HepG2 (cell line): Measurements from ENCODE around the gene ZNF546. TPM values are rescaled to one million over a fixed set of nuclear protein-coding genes. Genes with fewer than 3 reads are reported as not detected.

Experiments
- AKAP8 ChIP-seq: sonication (generic); formaldehyde crosslinking; IDR thresholded peaks from 2 replicates; pipeline ENCODE4 v1.5.1; 2020; ENCODE audit warnings: mild to moderate bottlenecking, missing genetic modification reagents
- BHLHE40 ChIP-seq: IDR thresholded peaks from 2 replicates; pipeline ENCODE4 v1.6.1; 2011; ENCODE audit warnings: low read length, improper control_type of control experiment
- EED ChIP-seq: sonication (generic); formaldehyde crosslinking; IDR thresholded peaks from 2 replicates; pipeline ENCODE4 v1.5.0; 2020; ENCODE audit warnings: mild to moderate bottlenecking, missing genetic modification reagents
- ELF3 ChIP-seq: IDR thresholded peaks from 2 replicates; pipeline ENCODE4 v1.6.1; 2016; ENCODE audit warnings: missing genetic modification reagents, missing compliant biosample characterization
- GATA4 ChIP-seq: sonication (generic); IDR thresholded peaks from 2 replicates; pipeline ENCODE4 v1.6.1; 2016; ENCODE audit warnings: antibody characterized with exemption, low read depth, borderline replicate concordance
- JUND ChIP-seq: sonication (generic); formaldehyde crosslinking; IDR thresholded peaks from 2 replicates; pipeline ENCODE4 v1.8.0; 2022; ENCODE audit warnings: mild to moderate bottlenecking, missing genetic modification reagents
- MBD4 ChIP-seq: IDR thresholded peaks from 2 replicates; pipeline ENCODE4 v1.6.1; 2012; ENCODE audit warnings: low read length, inconsistent platforms, borderline replicate concordance
- MBNL3 ChIP-seq: fragments of 250-450 bp; sonication (Bioruptor Pico); conservative IDR thresholded peaks from 2 replicates; pipeline ENCODE4 v1.8.0; 2022; ENCODE audit warnings: mild to moderate bottlenecking, inconsistent platforms
- NCOA2 ChIP-seq: sonication (generic); formaldehyde crosslinking; IDR thresholded peaks from 2 replicates; pipeline ENCODE4 v1.8.0; 2022; ENCODE audit warnings: inconsistent platforms
- PLRG1 ChIP-seq: fragments of 450-650 bp; conservative IDR thresholded peaks from 2 replicates; pipeline ENCODE4 v1.6.1; 2016
- PRMT3 ChIP-seq: sonication (generic); formaldehyde crosslinking; IDR thresholded peaks from 2 replicates; pipeline ENCODE4 v1.8.1; 2022; ENCODE audit warnings: low read depth, mild to moderate bottlenecking, moderate library complexity, missing genetic modification reagents, borderline replicate concordance
- RELA ChIP-seq: sonication (generic); formaldehyde crosslinking; IDR thresholded peaks from 2 replicates; pipeline ENCODE4 v1.4.0; 2020; ENCODE audit warnings: missing genetic modification reagents
- REXO4 ChIP-seq: sonication (generic); formaldehyde crosslinking; IDR thresholded peaks from 2 replicates; pipeline ENCODE4 v1.8.0; 2022; ENCODE audit warnings: missing genetic modification reagents, mild to moderate bottlenecking, borderline replicate concordance
- TCF7 ChIP-seq: sonication (generic); IDR thresholded peaks from 2 replicates; pipeline ENCODE4 v1.6.1; 2016; ENCODE audit warnings: antibody characterized with exemption, low read depth
- ZNF124 ChIP-seq: sonication (generic); formaldehyde crosslinking; IDR thresholded peaks from 2 replicates; pipeline ENCODE4 v1.4.0; 2020; ENCODE audit warnings: missing genetic modification reagents
- ZNF33B ChIP-seq: sonication (generic); formaldehyde crosslinking; IDR thresholded peaks from 2 replicates; pipeline ENCODE4 v1.5.1; 2020; ENCODE audit warnings: mild to moderate bottlenecking, missing genetic modification reagents
- ZNF772 ChIP-seq: sonication (generic); formaldehyde crosslinking; IDR thresholded peaks from 2 replicates; pipeline ENCODE4 v1.5.0; 2020; ENCODE audit warnings: mild to moderate bottlenecking, missing genetic modification reagents
- ZNF780A ChIP-seq: sonication (generic); formaldehyde crosslinking; IDR thresholded peaks from 2 replicates; pipeline ENCODE4 v1.8.0; 2022; ENCODE audit warnings: mild to moderate bottlenecking, missing genetic modification reagents, moderate library complexity
- ZNF879 ChIP-seq: sonication (generic); formaldehyde crosslinking; IDR thresholded peaks from 2 replicates; pipeline ENCODE4 v1.8.1; 2023; ENCODE audit warnings: missing genetic modification reagents
- polyA plus RNA-seq, 8 experiments: library from polyadenylated mRNA; depleted of rRNA in 3 of 8; stranded (reverse) in 7 of 8; unstranded in 1 of 8; fragments of >200 nt; fragmentation: Illumina TruSeq in 4 of 8; extraction: Trizol in 4 of 8; gene quantifications; 2 replicates each; pipeline versions ENCODE4 v1.2.1 to v1.2.3, GENCODE V29; 2011 to 2016; ENCODE audit warnings: low read depth in 4 of 8, missing spikeins in 1 of 8, mixed read lengths in 1 of 8; ENCODE audit not compliant: insufficient read depth in 1 of 8
- total RNA-seq, 5 experiments: library from RNA; depleted of rRNA; stranded (reverse); fragments of >200 nt; fragmentation: Illumina TruSeq; extraction: Trizol; gene quantifications; 2 replicates each; pipeline ENCODE4 v1.2.3, GENCODE V29; 2016; ENCODE audit warnings: low read depth in 1 of 5
- TF ChIP-seq, protein P1 (sequence below): sonication (generic); formaldehyde crosslinking; IDR thresholded peaks from 2 replicates; pipeline ENCODE4 v1.8.1; 2022; ENCODE audit warnings: low read depth, mild to moderate bottlenecking, missing genetic modification reagents
- TF ChIP-seq, protein P2 (sequence below): sonication (generic); formaldehyde crosslinking; IDR thresholded peaks from 2 replicates; pipeline ENCODE4 v1.9.0; 2021; ENCODE audit warnings: mild to moderate bottlenecking, missing genetic modification reagents
- TF ChIP-seq, protein P3 (sequence below): sonication (generic); formaldehyde crosslinking; IDR thresholded peaks from 2 replicates; pipeline ENCODE4 v1.8.1; 2023; ENCODE audit warnings: mild to moderate bottlenecking, inconsistent platforms, moderate library complexity, missing genetic modification reagents, borderline replicate concordance

Gene ZNF546
- total and polyA plus RNA-seq, 2 of the 13 experiments (the other 11 are each of a cell fraction or from before 2014, with no cell fraction given), result 2.2 to 4.1 TPM

DNA sequence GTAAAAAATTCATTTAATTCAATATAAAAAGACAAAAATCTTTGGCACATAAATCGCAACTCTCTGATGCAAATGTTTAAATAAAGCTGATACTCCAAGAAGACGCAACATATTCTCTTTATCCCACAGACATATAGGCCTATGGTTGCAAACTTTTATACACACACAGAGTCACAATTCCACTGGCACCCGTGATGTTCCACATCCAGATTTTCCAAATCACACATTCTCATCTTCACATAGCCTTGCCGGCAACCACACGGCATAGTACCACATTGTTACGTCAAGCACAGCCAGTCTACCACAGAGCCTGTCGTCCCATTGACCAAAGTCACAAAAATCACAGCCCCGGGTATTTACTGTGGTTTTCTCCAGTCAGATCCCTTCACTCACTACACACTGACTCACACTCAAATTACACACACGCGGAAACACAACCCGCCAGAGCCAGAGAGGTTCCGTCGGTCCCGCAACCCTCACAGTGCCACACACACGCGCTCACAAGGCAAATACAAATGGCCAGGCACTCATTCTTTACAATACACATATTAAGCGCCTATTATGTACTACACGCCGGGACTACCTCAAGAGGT is 546 bp upstream of the ZNF546 start (continued):
- TF ChIP-seq, protein P1, sequence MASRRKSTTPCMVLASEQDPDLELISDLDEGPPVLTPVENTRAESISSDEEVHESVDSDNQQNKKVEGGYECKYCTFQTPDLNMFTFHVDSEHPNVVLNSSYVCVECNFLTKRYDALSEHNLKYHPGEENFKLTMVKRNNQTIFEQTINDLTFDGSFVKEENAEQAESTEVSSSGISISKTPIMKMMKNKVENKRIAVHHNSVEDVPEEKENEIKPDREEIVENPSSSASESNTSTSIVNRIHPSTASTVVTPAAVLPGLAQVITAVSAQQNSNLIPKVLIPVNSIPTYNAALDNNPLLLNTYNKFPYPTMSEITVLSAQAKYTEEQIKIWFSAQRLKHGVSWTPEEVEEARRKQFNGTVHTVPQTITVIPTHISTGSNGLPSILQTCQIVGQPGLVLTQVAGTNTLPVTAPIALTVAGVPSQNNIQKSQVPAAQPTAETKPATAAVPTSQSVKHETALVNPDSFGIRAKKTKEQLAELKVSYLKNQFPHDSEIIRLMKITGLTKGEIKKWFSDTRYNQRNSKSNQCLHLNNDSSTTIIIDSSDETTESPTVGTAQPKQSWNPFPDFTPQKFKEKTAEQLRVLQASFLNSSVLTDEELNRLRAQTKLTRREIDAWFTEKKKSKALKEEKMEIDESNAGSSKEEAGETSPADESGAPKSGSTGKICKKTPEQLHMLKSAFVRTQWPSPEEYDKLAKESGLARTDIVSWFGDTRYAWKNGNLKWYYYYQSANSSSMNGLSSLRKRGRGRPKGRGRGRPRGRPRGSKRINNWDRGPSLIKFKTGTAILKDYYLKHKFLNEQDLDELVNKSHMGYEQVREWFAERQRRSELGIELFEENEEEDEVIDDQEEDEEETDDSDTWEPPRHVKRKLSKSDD (CRISPR knock-in tag), result no peak
- TF ChIP-seq NCOA2 (CRISPR knock-in tag) (no peak; the same call in 1 of the 2 replicates), BHLHE40 (no peak), RELA (no peak), AKAP8 (CRISPR knock-in tag) (no peak), EED (CRISPR knock-in tag) (0 out of 2 replicates have a peak, but pooled peaks have one; percentile 50), ZNF124 (no peak), MBD4 (no peak), PLRG1 (no peak), ZNF772 (CRISPR knock-in tag) (0 out of 2 replicates have a peak, but pooled peaks have one; percentile 11), MBNL3 (no peak), ELF3 (CRISPR knock-in tag) (no peak), JUND (CRISPR knock-in tag) (no peak), ZNF33B (CRISPR knock-in tag) (no peak), PRMT3 (CRISPR knock-in tag) (no peak), ZNF780A (CRISPR knock-in tag) (0 out of 2 replicates have a peak, but pooled peaks have one; percentile 16), REXO4 (CRISPR knock-in tag) (no peak), GATA4 (no peak), ZNF879 (CRISPR knock-in tag) (no peak), TCF7 (no peak)
- TF ChIP-seq, protein P2, sequence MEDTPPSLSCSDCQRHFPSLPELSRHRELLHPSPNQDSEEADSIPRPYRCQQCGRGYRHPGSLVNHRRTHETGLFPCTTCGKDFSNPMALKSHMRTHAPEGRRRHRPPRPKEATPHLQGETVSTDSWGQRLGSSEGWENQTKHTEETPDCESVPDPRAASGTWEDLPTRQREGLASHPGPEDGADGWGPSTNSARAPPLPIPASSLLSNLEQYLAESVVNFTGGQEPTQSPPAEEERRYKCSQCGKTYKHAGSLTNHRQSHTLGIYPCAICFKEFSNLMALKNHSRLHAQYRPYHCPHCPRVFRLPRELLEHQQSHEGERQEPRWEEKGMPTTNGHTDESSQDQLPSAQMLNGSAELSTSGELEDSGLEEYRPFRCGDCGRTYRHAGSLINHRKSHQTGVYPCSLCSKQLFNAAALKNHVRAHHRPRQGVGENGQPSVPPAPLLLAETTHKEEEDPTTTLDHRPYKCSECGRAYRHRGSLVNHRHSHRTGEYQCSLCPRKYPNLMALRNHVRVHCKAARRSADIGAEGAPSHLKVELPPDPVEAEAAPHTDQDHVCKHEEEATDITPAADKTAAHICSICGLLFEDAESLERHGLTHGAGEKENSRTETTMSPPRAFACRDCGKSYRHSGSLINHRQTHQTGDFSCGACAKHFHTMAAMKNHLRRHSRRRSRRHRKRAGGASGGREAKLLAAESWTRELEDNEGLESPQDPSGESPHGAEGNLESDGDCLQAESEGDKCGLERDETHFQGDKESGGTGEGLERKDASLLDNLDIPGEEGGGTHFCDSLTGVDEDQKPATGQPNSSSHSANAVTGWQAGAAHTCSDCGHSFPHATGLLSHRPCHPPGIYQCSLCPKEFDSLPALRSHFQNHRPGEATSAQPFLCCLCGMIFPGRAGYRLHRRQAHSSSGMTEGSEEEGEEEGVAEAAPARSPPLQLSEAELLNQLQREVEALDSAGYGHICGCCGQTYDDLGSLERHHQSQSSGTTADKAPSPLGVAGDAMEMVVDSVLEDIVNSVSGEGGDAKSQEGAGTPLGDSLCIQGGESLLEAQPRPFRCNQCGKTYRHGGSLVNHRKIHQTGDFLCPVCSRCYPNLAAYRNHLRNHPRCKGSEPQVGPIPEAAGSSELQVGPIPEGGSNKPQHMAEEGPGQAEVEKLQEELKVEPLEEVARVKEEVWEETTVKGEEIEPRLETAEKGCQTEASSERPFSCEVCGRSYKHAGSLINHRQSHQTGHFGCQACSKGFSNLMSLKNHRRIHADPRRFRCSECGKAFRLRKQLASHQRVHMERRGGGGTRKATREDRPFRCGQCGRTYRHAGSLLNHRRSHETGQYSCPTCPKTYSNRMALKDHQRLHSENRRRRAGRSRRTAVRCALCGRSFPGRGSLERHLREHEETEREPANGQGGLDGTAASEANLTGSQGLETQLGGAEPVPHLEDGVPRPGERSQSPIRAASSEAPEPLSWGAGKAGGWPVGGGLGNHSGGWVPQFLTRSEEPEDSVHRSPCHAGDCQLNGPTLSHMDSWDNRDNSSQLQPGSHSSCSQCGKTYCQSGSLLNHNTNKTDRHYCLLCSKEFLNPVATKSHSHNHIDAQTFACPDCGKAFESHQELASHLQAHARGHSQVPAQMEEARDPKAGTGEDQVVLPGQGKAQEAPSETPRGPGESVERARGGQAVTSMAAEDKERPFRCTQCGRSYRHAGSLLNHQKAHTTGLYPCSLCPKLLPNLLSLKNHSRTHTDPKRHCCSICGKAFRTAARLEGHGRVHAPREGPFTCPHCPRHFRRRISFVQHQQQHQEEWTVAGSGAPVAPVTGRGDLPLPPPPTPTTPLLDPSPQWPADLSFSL, result peak; percentile 75
- TF ChIP-seq, protein P3, sequence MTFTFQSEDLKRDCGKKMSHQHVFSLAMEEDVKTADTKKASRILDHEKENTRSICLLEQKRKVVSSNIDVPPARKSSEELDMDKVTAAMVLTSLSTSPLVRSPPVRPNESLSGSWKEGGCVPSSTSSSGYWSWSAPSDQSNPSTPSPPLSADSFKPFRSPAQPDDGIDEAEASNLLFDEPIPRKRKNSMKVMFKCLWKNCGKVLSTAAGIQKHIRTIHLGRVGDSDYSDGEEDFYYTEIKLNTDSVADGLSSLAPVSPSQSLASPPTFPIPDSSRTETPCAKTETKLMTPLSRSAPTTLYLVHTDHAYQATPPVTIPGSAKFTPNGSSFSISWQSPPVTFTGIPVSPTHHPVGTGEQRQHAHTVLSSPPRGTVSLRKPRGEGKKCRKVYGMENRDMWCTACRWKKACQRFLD (CRISPR knock-in tag), result no peak
